ENCODE data around the gene ELAC1. TPM values are rescaled to one million over a fixed set of nuclear protein-coding genes. Genes with fewer than 3 reads are reported as not detected.

Gene ELAC1
- total RNA-seq, 2 donors from 2014 or later, result 2.6 to 2.9 TPM

GRCh38 chr18:51011709-51012108, 43.9 kb downstream of the ELAC1 start:
- TF ChIP-seq CTCF (IDR thresholded peaks at IDR 0.05), result no peak
- H3K36me3 ChIP-seq, result no peaks in the 10 kb centered on the region
- peaks cover 0 to 4% of the 10 kb centered on the region in 2 donors for H3K4me1 ChIP-seq
- DNase-seq (ENCODE audit: low spot score), result no peak
- H3K4me3 ChIP-seq, result no peak overlapping the region
- H3K27me3 ChIP-seq, result no peaks in the 10 kb centered on the region
- H3K9me3 ChIP-seq, result no peaks in the 10 kb centered on the region
- no peak overlapping the region for H3K27ac ChIP-seq

GRCh38 chr18:51012441-51012840, 44.6 kb downstream of the ELAC1 start:
- no peak for TF ChIP-seq CTCF (IDR thresholded peaks at IDR 0.05)
- Histone ChIP-seq H3K4me1 (no peaks in the 10 kb centered on the region), H3K27ac (no peak overlapping the region), H3K27me3 (no peaks in the 10 kb centered on the region), H3K36me3 (no peaks in the 10 kb centered on the region), H3K9me3 (no peaks in the 10 kb centered on the region), H3K4me3 (no peak overlapping the region)
- no peak for DNase-seq (ENCODE audit: low spot score)

GRCh38 chr18:51013259-51013658, 45.4 kb downstream of the ELAC1 start:
- Histone ChIP-seq H3K4me3 (no peak overlapping the region), H3K9me3 (no peaks in the 10 kb centered on the region), H3K27ac (no peak overlapping the region), H3K4me1 (no peaks in the 10 kb centered on the region), H3K27me3 (no peaks in the 10 kb centered on the region), H3K36me3 (no peaks in the 10 kb centered on the region)
- no peak for DNase-seq (ENCODE audit: low spot score)
- no peak for TF ChIP-seq CTCF (IDR thresholded peaks at IDR 0.05)

- no peak for DNase-seq (ENCODE audit: low spot score)
Observed at GRCh38 chr18:51017140-51017879, 49.5 kb downstream of the ELAC1 start.

GRCh38 chr18:51020536-51020935, 52.7 kb downstream of the ELAC1 start:
- H3K27ac ChIP-seq, result no peak overlapping the region
- H3K27me3 ChIP-seq, result no peaks in the 10 kb centered on the region
- H3K36me3 ChIP-seq, result no peaks in the 10 kb centered on the region
- H3K4me1 ChIP-seq, result no peaks in the 10 kb centered on the region
- no peak overlapping the region for H3K4me3 ChIP-seq
- DNase-seq (ENCODE audit: low spot score), result no peak
- no peaks in the 10 kb centered on the region for H3K9me3 ChIP-seq
- no peak for TF ChIP-seq CTCF (IDR thresholded peaks at IDR 0.05)

More at GRCh38 chr18:51017140-51017879, 49.5 kb downstream of the ELAC1 start:
- no peaks in the 10 kb centered on the region for H3K36me3 ChIP-seq
- no peak overlapping the region for H3K4me3 ChIP-seq
- no peaks in the 10 kb centered on the region for H3K27me3 ChIP-seq
- H3K9me3 ChIP-seq, result no peaks in the 10 kb centered on the region
- no peak overlapping the region for H3K27ac ChIP-seq
- no peaks in the 10 kb centered on the region for H3K4me1 ChIP-seq
- TF ChIP-seq CTCF (IDR thresholded peaks at IDR 0.05), result no peak

All from right atrium auricular region (tissue), 2 donors.